CD4-positive, alpha-beta T cell treated with Interleukin-15 for 1 hour (primary cell): Measurements from ENCODE around the gene UMAD1.
"Not testable (repeated sequence)": the region's sequence is repeated elsewhere in the genome, so short reads cannot be mapped to it uniquely, and the experiment has no call there.

ENCODE experiments used
- DNase-seq: peaks from one replicate; pipeline ENCODE4 v3.0.0-alpha.2; 2020

UMAD1 gene

GRCh38 chr7:7805511-7806153, 165.1 kb downstream of the UMAD1 start:
- DNase-seq, result no peak

GRCh38 chr7:7808156-7808555, 167.6 kb downstream of the UMAD1 start:
- DNase-seq, result no peak

GRCh38 chr7:7808626-7809025, 168.1 kb downstream of the UMAD1 start:
- no peak for DNase-seq

GRCh38 chr7:7810380-7810779, 169.8 kb downstream of the UMAD1 start:
- no peak for DNase-seq

- DNase-seq, result no peak
Observed at GRCh38 chr7:7810826-7811225, 170.3 kb downstream of the UMAD1 start.

DNA sequence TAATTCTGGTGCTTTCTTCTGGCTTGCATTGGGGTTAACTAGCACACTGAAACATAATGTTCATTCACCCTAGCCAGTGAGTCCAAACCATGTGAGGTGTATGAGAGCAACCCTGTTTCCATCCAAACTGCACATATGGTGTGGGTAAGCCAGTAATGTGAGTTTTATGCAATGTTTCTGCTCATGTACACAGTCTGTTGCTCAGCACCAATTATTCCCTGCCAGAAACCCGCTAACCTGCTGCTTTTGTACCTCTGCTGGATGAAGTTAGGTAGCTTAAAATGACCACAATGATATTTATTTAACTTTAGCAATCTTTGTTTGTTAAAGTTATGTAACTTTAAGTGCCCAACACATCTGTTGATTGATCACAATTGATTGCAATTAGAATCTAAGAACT, 171.6 kb downstream of the UMAD1 start:
- DNase-seq, result no peak

- DNase-seq, result no peak
Observed at GRCh38 chr7:7815395-7815794, 174.8 kb downstream of the UMAD1 start.

- DNase-seq, result no peak
Observed at GRCh38 chr7:7816084-7816483, 175.5 kb downstream of the UMAD1 start.

DNA sequence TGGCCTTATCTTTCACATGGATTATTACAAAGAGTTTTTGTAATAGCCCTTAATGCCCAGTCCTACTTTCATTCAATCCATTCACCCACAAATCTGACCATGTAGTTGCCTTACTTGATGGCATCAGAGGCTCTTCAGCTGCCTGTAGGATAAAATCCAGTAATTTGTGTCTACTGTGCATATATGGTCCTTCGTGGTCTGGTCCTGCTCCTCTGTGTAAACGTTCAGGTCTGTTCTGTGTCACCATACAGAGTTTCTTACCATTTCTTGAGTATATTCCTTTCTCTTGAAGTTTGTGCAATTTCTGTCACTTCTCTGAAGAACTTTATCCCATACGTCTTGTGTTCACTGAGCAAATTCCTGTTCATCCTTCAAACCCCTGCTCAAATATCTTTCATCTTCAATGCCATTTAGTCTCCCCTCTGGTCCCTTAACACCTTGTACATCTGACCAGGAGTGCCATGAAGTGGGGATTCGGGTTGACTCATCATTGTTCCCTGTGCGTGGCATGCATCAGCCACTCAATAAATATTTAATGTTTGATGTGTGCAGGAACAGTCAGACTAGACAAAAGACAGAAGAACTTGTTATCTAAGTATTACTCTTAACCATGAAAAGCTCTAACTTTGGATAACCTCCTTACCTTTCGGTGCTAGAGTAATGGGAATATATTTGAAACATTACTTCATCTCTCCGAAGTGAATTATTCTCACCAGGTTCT, 176.4 kb downstream of the UMAD1 start:
- no peak for DNase-seq

- DNase-seq, result no peak
Observed at GRCh38 chr7:7817748-7818147, 177.2 kb downstream of the UMAD1 start.

DNA sequence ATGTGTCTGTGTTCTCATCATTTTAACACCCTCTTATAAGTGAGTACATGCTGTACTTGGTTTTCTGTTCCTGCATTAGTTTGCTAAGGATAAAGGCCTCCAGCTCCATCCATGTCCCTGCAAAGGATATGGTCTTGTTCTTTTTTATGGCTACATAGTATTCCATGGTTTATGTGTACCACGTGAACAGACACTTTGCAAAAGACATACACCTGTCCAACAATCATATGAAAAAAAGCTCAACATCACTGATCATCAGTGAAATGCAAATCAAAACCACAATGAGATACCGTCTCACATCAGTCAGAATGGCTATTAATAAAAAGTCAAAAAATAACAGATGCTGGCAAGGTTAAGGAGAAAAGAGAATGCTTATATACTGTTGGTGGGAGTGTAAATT, 177.6 kb downstream of the UMAD1 start:
- not testable (repeated sequence) for DNase-seq

GRCh38 chr7:7819442-7820247, 179.1 kb downstream of the UMAD1 start:
- DNase-seq, result no peak

GRCh38 chr7:7820409-7820808, 179.9 kb downstream of the UMAD1 start:
- DNase-seq, result no peak

DNA sequence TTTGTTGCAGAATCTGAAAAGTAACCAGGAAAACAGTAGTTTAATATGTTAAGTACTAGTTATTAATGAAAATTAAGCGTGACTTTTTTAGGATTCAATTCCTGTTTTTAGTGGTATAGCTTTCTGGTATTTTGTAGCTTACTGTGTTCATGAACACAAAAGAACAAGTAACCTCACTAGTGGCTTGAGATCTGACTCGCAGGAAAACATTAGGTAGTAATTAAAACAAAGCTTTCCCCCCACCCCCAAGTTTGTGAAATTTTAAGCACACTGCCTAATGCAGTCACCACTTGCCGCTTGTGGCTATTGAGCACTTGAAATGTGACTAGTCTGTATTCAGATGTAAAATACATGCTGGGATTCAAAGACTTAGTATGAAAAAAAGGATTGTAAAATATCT, 180.4 kb downstream of the UMAD1 start:
- DNase-seq, result no peak

- no peak for DNase-seq
Observed at GRCh38 chr7:7821517-7821916, 181.0 kb downstream of the UMAD1 start.

- DNase-seq, result not testable (repeated sequence)
Observed at GRCh38 chr7:7825294-7825693, 184.7 kb downstream of the UMAD1 start.

DNA sequence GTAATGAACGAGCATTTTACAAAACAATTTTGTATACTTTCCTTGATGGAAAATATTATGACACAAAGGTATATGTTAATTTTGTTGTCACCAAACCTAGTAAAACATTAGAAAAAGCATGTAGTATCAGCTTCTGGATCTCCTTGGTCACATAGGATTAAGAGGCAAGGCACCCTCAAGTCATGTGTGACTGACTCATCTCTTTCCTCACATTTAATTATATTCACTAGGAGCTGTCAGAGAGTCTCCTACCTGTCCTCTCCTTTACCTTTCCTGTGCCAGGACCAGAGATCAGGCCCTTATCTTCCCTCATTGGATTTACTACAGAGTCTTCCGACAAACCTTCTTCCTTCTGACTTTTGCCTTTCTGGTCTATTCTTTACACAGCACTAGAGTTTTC, 189.1 kb downstream of the UMAD1 start:
- DNase-seq, result no peak

DNA sequence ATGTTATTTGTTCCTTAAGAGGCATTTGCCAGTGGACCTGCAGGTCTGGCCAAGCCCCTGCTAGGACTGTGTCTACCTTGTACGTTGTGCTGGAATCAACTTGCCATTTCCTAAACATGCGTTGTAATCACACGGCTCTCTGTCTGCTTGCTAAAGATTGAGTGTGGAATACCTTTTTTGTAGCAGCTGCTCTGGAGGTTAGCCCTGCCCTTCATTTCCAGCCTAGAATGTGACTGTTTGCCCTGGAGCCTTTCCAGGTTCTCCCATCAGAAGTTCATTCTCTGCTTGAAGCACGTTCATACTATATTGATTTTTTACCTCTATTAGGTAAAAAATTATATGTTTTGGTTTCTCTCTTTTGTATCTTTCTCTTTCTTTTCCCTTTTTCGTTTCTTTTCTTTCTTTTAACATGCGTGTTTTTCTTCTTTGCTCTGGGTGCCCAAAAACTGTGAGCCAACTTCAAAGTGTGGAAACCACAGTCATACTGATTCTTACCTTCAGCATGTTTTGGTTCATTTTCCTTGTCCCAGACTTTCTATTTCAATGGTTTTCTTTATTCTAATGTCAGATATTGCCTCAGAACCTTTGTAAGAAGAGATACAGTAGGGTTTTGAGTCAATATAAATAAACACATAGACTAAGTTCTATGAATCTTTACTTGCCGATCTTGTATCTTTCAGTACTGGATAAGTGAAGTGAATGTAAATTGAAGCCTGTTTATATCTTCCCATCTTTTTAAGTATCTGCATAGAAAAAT, 189.7 kb downstream of the UMAD1 start:
- no peak for DNase-seq

DNA sequence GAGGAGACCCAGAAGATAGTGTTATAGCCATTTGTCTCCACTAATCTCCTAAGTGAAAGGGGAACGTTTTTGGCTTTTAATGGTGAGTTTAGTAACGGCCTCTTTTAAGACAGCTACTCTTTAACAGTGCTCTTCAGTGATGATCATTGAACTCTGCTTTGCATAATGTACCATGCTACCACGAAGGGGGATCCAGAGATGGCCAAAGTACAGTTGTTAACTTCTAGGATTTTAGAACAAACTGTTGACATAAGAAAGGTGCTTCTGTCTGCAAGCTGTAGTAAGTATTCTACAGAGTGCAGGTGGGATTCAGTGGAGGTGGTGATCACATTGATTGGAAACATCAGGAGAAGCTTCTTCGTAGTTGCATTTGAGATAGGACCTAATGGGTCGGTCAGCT, 192.0 kb downstream of the UMAD1 start:
- DNase-seq, result no peak

GRCh38 chr7:7834761-7835160, 194.2 kb downstream of the UMAD1 start:
- no peak for DNase-seq

DNA sequence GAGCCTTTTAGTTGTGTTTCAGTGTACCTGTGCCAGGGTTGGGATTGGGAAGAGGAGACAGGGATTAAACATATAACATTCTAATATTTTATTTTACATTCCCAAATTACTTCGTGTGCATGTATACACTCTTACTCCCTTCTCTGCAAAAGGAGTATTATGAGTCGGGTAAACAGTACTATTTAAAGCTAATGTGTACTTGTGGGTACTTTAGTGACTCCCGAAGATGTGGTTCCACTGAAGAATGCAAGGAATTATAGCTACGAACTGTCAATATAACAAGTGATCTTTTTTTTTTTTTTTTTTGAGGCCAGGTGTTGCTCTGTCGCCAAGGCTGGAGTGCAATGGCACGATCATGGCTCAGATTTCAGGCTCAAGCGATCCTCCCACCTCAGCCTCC, 200.5 kb downstream of the UMAD1 start:
- no peak for DNase-seq

GRCh38 chr7:7843240-7843639, 202.7 kb downstream of the UMAD1 start:
- no peak for DNase-seq

DNA sequence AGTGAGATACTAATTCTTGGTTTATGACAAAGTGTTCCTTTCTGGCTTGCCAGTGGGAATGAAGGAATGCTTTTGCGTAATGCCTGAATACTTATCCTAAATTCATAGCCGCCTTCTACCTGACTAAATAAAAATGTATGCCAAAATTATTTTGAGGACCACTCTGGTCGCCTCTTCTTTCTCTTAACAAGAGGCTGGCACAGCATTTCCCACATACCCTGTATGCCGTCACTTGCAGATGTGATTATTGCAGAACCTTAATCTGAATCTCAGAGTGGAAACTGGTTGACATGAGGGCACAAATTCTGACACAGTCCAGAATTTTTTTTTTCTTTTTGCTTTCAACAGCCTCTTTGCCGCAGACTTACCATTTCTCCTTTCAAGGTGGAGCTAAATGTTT, 203.4 kb downstream of the UMAD1 start:
- DNase-seq, result no peak
